Kidney tubule cell (primary cell): Measurements from ENCODE around the gene KCNJ11.
"Not testable (repeated sequence)": the region's sequence is repeated elsewhere in the genome, so short reads cannot be mapped to it uniquely, and the experiment has no call there.

Experiments used
- DNase-seq: peaks from one replicate; pipeline ENCODE4 v3.0.0-alpha.2; 2018; ENCODE audit warnings: low spot score

KCNJ11 gene

GRCh38 chr11:17388609-17389210 lies at the start of gene KCNJ11:
Gene KCNJ11 (minus strand): TSS chr11:17388659. CDS start chr11:17388091, 568 bp downstream.
- DNase-seq: no peak

GRCh38 chr11:17437366-17437765 lies 48.9 kb upstream of the KCNJ11 start:
- DNase-seq: no peak

- DNase-seq: no peak
Measured at GRCh38 chr11:17434108-17434507, 45.6 kb upstream of the KCNJ11 start.

- DNase-seq: no peak
Measured at GRCh38 chr11:17432002-17432401, 43.5 kb upstream of the KCNJ11 start.

GRCh38 chr11:17431139-17431538 lies 42.7 kb upstream of the KCNJ11 start:
- no peak for DNase-seq

- DNase-seq: no peak
Measured at GRCh38 chr11:17430616-17431015, 42.2 kb upstream of the KCNJ11 start.

- no peak for DNase-seq
Measured at GRCh38 chr11:17428925-17429324, 40.5 kb upstream of the KCNJ11 start.

GRCh38 chr11:17428261-17428660 lies 39.8 kb upstream of the KCNJ11 start:
- DNase-seq: no peak

GRCh38 chr11:17426233-17426632 lies 37.8 kb upstream of the KCNJ11 start:
- DNase-seq: not testable (repeated sequence)

- DNase-seq: peak; percentile 25
Measured at GRCh38 chr11:17423533-17424310, 35.3 kb upstream of the KCNJ11 start.

- no peak for DNase-seq
Measured at GRCh38 chr11:17421781-17422180, 33.3 kb upstream of the KCNJ11 start.

GRCh38 chr11:17418444-17419081 lies 30.1 kb upstream of the KCNJ11 start:
- DNase-seq: no peak

GRCh38 chr11:17416492-17416891 lies 28.0 kb upstream of the KCNJ11 start:
- DNase-seq: no peak

GRCh38 chr11:17415523-17416104 lies 27.2 kb upstream of the KCNJ11 start:
- no peak for DNase-seq

- DNase-seq: no peak
Measured at GRCh38 chr11:17414992-17415391, 26.5 kb upstream of the KCNJ11 start.

- DNase-seq: no peak
Measured at GRCh38 chr11:17414317-17414737, 25.9 kb upstream of the KCNJ11 start.

GRCh38 chr11:17413414-17414316 lies 25.2 kb upstream of the KCNJ11 start:
- DNase-seq: no peak

- DNase-seq: no peak
Measured at GRCh38 chr11:17412488-17413180, 24.2 kb upstream of the KCNJ11 start.

- DNase-seq: no peak
Measured at GRCh38 chr11:17411418-17411817, 23.0 kb upstream of the KCNJ11 start.

- DNase-seq: no peak
Measured at GRCh38 chr11:17410606-17411379, 22.3 kb upstream of the KCNJ11 start.
